Thyroid gland (tissue), 4 donors: ENCODE data around the gene MPEG1. TPM values are rescaled to one million over a fixed set of nuclear protein-coding genes. Genes with fewer than 3 reads are reported as not detected.

Experiments used
- DNase-seq, 2 donors: peaks; one replicate each; pipeline ENCODE4 v3.0.0-alpha.2; 2019
- H3K27ac ChIP-seq, 3 donors: fragments of 200-600 bp; sonication (generic); 1 replicate in 2 of 3; 2 replicates in 1 of 3; pipeline ENCODE4 v1.5.1; 2016 to 2019; ENCODE audit warnings: mild to moderate bottlenecking in 1 of 3, moderate library complexity in 1 of 3
- H3K27me3 ChIP-seq: fragments of 200-600 bp; sonication (generic); one replicate; pipeline ENCODE4 v1.5.1; 2019
- H3K36me3 ChIP-seq, 2 donors: fragments of 200-600 bp; sonication (generic); one replicate each; pipeline ENCODE4 v1.5.1; 2016 to 2019
- H3K4me1 ChIP-seq, 2 donors: fragments of 200-600 bp; sonication (generic); one replicate each; pipeline ENCODE4 v1.5.1; 2017 to 2019
- H3K4me3 ChIP-seq, 3 donors: fragments of 200-600 bp; sonication (generic); replicated peaks in 1 of 3; 1 replicate in 2 of 3; 2 replicates in 1 of 3; pipeline ENCODE4 v1.5.1; 2016; ENCODE audit warnings: mild to moderate bottlenecking in 1 of 3
- H3K9me3 ChIP-seq: fragments of 200-600 bp; sonication (generic); one replicate; pipeline ENCODE4 v1.5.1; 2017
- POLR2A ChIP-seq, 2 donors: fragments of 450-650 bp; IDR thresholded peaks; one replicate each; pipeline ENCODE4 v1.6.1; 2017; ENCODE audit warnings: antibody characterized with exemption in 2 of 2, mild to moderate bottlenecking in 2 of 2, moderate library complexity in 1 of 2
- WGBS, 2 donors: methylation state at CpG; one replicate each; pipeline ENCODE4 v1.1.5; 2017; 5-methylcytosine and 5-hydroxymethylcytosine counted together
- intact Hi-C: fragments of 100-400 bp; cut with DNase I; formaldehyde crosslinking; loops from one replicate; pipeline ENCODE4 v1.15.1; 2023
- total RNA-seq, 4 donors: library from RNA; depleted of rRNA; stranded (reverse); fragments of >200 nt; gene quantifications; one replicate each; pipeline ENCODE4 v1.2.3, GENCODE V29; 2016
- TF ChIP-seq, protein P1 (sequence below), 6 experiments: fragments of 200-600 bp in 3 of 6; fragments of 450-650 bp in 3 of 6; sonication (generic) in 3 of 6; IDR thresholded peaks; one replicate each; pipeline ENCODE4 v1.5.1; 2016 to 2019; ENCODE audit warnings: antibody characterized with exemption in 6 of 6, mild to moderate bottlenecking in 2 of 6, inconsistent platforms in 1 of 6, moderate library complexity in 1 of 6

The MPEG1 gene
- total RNA-seq, 4 donors from 2014 or later = 5.8 to 16.3 (median 11.5) TPM

DNA sequence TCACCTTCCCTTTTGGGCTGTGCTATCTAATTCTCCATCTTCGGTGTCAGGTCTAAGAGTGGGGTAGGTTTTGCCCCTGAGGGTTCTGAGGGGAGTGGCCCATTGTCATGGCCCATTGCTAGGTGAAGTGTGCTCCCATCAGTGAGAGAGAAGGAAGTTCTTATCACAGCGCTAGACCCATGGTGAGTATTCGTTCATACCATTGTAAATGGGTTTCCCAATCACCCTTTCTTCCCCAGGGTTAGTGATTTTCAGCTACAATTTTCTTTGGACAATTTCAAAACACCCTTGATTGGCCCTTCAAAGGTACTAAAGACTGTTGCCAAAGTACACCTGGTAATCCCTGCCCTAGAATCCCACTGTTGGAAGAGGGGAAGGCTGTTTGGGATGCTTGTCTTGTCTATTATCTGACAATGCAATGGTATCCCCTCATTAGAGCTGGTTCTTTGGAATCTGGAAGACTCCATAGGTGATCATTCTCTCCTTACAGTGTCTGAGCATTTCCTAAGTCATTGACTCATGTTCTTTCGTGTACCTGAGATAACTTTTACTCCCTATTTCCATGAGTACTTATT lies 20.2 kb downstream of the MPEG1 start:
- peaks cover 0 to 10% of the 10 kb centered on the region in 2 donors for H3K4me1 ChIP-seq
- peaks cover 13 to 37% of the 10 kb centered on the region in 2 donors for H3K36me3 ChIP-seq
- no peak for TF ChIP-seq POLR2A (IDR thresholded peaks at IDR 0.05)
- TF ChIP-seq, protein P1, sequence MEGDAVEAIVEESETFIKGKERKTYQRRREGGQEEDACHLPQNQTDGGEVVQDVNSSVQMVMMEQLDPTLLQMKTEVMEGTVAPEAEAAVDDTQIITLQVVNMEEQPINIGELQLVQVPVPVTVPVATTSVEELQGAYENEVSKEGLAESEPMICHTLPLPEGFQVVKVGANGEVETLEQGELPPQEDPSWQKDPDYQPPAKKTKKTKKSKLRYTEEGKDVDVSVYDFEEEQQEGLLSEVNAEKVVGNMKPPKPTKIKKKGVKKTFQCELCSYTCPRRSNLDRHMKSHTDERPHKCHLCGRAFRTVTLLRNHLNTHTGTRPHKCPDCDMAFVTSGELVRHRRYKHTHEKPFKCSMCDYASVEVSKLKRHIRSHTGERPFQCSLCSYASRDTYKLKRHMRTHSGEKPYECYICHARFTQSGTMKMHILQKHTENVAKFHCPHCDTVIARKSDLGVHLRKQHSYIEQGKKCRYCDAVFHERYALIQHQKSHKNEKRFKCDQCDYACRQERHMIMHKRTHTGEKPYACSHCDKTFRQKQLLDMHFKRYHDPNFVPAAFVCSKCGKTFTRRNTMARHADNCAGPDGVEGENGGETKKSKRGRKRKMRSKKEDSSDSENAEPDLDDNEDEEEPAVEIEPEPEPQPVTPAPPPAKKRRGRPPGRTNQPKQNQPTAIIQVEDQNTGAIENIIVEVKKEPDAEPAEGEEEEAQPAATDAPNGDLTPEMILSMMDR (IDR thresholded peaks at IDR 0.05) = no peak
- no peaks in the 10 kb centered on the region for H3K9me3 ChIP-seq
- H3K4me3 ChIP-seq = no peak overlapping the region
- H3K27me3 ChIP-seq = no peaks in the 10 kb centered on the region
- intact Hi-C loops = no loop called here
- DNase-seq = no peak
- no peak overlapping the region for H3K27ac ChIP-seq
- WGBS, 2 donors = 85 to 93% methylated on average over 4 of the region's 4 CpGs

GRCh38 chr11:59191890-59192289 lies 20.8 kb downstream of the MPEG1 start:
- Histone ChIP-seq H3K9me3 (no peaks in the 10 kb centered on the region), H3K27ac (no peak overlapping the region), H3K4me1 (peaks cover 0 to 16% of the 10 kb centered on the region in 2 donors), H3K36me3 (peaks cover 13 to 35% of the 10 kb centered on the region in 2 donors), H3K4me3 (no peak overlapping the region), H3K27me3 (no peaks in the 10 kb centered on the region)
- TF ChIP-seq, protein P1 (IDR thresholded peaks at IDR 0.05) = no peak
- no peak for TF ChIP-seq POLR2A (IDR thresholded peaks at IDR 0.05)
- WGBS, 2 donors = 87 to 88% methylated on average over 8 of the region's 8 CpGs
- DNase-seq = no peak
- intact Hi-C loops = no loop called here

- Histone ChIP-seq H3K27me3 (no peaks in the 10 kb centered on the region), H3K9me3 (no peaks in the 10 kb centered on the region), H3K4me1 (peaks cover 2 to 23% of the 10 kb centered on the region in 2 donors), H3K27ac (no peak overlapping the region), H3K36me3 (peaks cover 13 to 29% of the 10 kb centered on the region in 2 donors), H3K4me3 (no peak overlapping the region)
- intact Hi-C loops = no loop called here
- DNase-seq = no peak
- 91 to 93% methylated on average over 4 of the region's 4 CpGs for WGBS, 2 donors
- TF ChIP-seq POLR2A (IDR thresholded peaks at IDR 0.05) = no peak
- TF ChIP-seq, protein P1 (IDR thresholded peaks at IDR 0.05) = no peak
Measured at GRCh38 chr11:59191095-59191494, 21.6 kb downstream of the MPEG1 start.

- no peak for DNase-seq
- H3K36me3 ChIP-seq = peaks cover 13 to 21% of the 10 kb centered on the region in 2 donors
- TF ChIP-seq, protein P1 (IDR thresholded peaks at IDR 0.05) = no peak
- H3K27me3 ChIP-seq = no peaks in the 10 kb centered on the region
- H3K4me1 ChIP-seq = peaks cover 9 to 27% of the 10 kb centered on the region in 2 donors
- no peak overlapping the region for H3K27ac ChIP-seq
- H3K4me3 ChIP-seq = no peak overlapping the region
- 66 to 71% methylated on average over 4 of the region's 4 CpGs for WGBS, 2 donors
- H3K9me3 ChIP-seq = no peaks in the 10 kb centered on the region
- intact Hi-C loops = no loop called here
Measured at GRCh38 chr11:59189986-59190385, 22.7 kb downstream of the MPEG1 start.

GRCh38 chr11:59188954-59189353 lies 23.8 kb downstream of the MPEG1 start:
- TF ChIP-seq POLR2A (IDR thresholded peaks at IDR 0.05) = no peak
- TF ChIP-seq, protein P1 (IDR thresholded peaks at IDR 0.05) = no peak
- Histone ChIP-seq H3K27me3 (no peaks in the 10 kb centered on the region), H3K9me3 (no peaks in the 10 kb centered on the region), H3K4me3 (no peak overlapping the region), H3K4me1 (peaks cover 9 to 27% of the 10 kb centered on the region in 2 donors), H3K36me3 (peaks cover 11 to 21% of the 10 kb centered on the region in 2 donors), H3K27ac (no peak overlapping the region)
- DNase-seq = no peak
- WGBS, 2 donors = 87 to 91% methylated on average over 4 of the region's 4 CpGs
- intact Hi-C loops = no loop called here
